GM21529 (cell line): Measurements from ENCODE around the gene LAMA2.

ENCODE experiments used
- ATAC-seq: cut with Tn5 transposase; IDR thresholded peaks from one replicate; pipeline ENCODE4 v1.9.1; 2021; ENCODE audit not compliant: unreplicated experiment

The LAMA2 gene

DNA sequence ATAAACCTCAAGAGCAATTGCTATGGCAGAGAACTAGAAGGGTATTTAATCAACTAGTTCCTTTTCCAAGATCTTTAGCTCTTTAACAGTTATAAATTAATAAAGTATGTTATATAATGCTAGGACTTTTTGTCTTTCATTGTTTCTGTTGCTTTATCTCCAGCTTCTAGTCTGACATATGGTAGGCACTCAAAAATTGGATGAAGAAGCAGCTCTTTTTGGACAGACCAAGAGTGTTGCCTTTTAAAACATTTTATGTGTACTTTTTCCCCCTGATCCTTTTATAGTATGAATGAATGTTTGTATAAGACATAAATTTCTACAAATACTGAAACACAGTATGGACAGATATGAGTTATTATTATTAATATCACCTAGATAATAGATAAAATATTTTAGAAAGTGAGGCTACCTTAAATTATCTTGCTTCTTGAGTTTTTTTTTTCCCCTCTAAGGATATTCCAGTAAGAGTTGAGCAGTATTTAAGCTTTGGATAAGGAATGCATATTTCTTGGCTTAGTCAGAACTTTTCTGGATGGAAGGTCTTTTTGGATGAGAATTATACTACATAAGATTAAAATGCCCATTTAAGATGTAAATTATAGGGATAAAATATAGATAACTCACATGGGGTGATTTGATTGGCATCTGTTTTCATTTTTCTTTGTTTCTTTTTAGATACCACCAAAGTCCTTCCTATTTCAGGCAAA, 16.6 kb downstream of the LAMA2 start:
- ATAC-seq: no peak

DNA sequence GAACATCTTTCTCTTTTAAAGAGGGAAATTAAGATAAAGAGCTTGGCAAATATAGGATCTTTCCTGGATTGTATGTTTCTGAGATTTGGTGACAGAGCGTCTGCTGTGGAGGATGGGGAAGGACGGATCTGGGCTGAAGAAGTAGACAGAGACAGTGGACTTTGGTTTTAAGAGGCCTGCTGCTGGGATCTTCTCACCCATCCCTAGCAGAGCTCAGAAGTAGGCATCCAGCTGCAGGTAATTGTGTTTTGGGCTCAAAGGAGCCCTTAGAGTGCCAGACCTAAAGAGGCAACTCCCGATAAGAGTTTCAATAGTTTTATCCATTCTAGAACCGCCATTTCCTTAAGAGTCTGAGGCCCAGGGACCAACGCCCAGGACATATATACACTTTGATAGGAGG, 20.8 kb downstream of the LAMA2 start:
- no peak for ATAC-seq

DNA sequence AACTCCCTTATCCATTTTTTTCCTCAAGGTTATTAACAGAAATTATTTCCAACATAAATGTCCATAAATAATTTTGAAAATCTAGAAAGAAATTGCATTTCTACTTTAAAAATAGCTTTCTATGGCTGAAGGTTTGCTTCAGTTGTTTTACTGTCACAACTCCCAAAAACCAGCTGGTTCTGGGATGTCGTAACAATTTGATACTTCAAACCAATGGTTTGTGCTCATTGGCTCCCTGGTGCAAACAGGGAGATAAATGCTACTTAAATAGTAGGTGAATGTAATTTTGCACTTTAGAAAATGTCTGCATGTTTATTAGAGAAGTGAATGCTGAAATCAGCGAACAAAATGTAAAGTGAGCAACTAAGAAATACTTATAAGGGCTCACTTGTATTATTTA, 31.1 kb downstream of the LAMA2 start:
- ATAC-seq: no peak

DNA sequence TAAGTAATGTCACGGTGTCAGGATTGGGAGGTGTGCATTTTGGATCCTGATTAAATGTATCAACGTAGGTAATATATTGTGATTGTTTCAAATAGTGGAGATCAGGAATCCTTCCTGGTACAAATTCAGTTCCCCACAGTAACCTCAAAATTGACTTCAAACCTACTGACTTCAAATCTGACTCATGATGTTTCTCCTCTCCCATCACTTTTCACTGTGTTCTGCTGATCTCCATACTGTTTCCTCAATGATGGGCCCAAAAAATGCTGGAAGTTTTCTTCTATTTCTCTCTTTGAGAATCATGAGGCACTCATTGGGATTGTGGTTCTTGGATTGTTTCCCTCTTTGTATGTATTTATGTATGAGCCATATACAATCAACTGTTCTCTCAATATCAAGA, 35.9 kb downstream of the LAMA2 start:
- ATAC-seq: no peak

DNA sequence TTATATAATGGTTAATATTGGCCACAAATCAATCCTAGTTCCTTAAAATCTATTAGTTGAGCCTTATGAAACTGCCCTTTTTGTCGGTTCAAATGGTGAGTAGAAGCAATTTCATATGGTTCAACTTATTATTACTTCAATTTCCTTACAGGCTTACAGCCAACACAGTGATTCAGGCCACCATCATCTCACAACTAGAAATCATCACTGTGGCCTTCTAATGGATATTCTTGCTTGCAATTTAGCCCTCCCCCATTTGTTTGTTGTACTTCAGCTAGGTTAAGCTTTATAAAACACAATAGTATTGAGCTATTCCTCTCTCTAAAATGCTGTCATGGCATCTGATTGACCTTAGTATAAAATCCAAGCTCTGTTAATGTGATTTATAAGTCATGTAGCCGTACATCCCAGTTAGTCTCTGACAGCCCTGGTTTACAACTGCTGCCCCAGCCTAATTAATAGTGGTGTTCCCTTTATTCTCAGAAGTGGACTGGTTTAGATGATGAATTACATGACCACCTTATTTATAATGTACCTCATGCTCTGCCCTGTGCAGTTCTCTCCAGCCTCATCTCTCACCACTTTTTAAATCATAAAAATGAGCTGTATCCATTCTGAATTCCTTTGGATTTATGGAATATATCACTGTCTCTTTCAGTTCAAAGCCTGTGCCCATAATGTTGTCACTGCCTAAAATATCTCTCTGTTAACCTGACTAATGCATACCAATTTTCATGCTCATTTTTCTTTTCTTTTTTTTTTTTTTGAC, 36.7 kb downstream of the LAMA2 start:
- ATAC-seq: no peak

DNA sequence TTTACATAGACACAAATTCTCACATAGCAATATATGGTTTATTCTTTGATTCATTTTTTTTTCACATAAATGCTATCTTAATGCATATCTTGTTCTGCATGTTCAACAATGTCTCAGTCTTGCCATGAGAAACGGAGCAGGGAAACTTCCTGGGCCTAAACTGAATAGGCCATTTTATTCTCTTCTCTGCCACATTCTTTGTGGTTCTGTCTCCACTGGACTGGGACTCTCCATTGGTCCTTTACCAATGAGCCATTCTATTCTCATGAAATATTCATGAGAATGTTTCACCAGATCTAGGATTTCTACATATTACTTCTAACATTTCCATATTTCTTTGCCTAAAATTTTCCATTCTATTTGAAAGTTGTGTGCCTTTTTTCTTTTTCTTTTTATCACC, 42.8 kb downstream of the LAMA2 start:
- no peak for ATAC-seq

DNA sequence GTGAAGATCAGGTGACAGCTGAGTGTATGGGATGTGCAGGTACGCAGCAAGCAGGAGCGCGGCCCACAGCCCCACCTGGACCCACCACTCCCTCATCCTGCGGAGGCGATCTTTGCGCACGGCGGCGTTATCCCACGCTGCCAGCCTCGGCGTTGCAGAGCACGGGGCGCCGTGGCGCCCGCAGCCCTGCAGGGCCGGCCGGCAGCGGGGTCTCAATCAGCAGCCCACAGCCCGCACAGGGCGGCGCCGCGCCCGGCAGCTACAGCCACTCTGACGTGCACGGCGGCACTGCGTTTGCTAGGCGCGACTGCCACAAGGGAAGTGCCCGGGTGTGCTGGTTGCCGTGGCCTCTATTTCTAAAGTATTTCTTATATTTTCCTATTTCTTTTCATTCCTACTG, 46.9 kb downstream of the LAMA2 start:
- no peak for ATAC-seq

DNA sequence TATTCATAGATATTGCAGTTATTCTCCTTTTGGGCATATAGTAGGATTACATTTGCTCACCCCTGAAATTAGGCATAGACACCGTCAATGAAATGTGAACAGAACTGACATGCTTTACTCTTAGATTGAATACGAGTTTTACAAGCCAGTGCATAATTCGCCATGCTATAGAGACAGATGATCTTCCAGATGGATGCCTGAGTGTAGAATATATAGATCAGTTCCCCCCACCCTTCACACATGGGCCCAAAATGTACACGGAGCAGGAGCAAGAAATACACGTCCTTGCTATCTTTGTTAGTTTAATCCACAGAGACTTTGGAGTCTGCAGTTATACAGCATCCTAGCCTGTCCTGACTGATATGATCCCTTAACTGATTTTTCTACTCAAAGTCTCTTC, 47.4 kb downstream of the LAMA2 start:
- no peak for ATAC-seq

DNA sequence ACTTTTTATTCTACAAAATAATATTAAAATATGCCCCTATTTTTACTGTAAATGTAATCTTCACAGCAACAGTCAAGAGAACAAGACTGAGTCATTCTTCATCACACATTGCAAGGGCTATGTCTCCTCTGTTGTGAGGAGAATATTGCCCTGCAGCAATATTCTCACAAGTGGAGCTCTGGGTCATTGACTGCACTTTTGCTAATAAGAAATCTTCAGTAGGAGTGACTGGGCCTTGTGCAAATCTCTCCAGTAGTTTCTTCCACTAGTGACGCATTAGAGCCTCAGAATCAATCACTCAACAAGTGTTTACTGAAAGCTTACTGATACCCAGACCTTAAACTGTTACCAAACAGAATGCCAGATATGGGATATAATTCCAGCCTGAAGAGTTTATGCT, 49.1 kb downstream of the LAMA2 start:
- no peak for ATAC-seq

DNA sequence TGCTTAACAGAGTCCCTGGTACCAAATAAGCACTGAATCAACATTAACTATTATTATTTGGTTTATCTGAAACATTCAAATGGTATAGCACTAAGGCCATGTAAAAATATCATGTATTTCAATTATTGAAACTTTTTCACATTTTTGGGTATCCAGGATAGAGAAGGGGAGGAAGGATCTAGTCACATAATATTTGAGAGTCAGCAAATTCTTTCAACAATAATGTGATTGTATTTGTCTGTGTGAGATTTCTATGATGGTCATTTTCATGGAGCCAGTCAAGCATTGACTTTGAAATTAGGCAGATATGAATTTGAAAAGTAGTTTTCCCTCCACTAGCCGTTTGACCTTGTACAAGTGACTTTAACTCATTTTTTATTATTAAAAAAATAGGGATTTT, 67.9 kb downstream of the LAMA2 start:
- no peak for ATAC-seq

DNA sequence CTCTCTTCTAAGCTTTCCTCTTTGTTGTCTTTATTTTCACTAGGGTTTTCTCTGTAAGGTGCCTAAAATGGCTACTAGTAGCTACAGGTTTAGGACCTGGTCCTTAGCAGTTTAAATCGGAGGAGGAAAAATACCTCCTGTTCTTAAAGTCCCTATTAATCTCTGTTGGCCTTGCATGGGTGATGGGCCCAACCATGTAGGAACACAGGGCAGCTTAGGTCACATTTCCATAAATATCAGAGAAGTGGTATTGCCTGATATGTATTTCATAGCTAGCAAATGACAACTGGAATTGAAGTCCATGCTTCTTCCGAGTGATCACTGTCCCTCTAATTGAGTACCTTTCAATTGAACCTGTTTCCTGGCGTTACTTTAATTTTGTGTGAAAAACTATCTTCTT, 70.0 kb downstream of the LAMA2 start:
- ATAC-seq: no peak

DNA sequence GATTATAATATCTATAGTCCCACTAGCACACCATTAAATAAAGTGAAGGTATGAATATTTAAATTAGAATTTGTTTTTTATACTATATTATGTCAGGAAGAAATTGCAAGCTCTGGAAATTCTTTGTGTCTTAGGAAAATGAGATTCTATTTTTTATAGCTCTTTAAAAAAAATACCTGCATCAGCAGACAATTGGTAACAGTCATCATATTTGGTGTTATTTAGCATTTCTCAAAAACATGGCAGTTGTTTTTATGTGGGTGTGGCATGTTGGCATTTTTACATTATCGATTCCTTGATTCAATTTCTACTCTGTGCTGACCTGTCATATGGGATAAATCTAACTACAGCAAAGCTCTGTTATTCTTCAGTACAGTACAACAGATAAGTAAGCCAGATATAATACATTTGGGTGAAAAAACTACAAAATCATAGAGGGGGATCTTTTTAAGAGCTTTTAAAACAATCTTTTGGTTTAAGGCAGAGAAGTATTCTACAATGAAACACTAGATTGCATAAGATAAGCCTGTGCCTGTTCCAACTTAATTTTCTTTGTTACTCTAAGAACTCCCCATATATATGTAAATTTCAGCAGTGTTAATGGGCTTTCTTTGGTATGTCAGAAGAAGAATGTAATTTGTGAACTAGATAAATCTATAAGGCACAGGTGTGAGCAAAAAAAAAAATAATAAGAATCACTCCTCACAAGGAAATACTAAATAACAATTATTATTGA, 71.5 kb downstream of the LAMA2 start:
- no peak for ATAC-seq

DNA sequence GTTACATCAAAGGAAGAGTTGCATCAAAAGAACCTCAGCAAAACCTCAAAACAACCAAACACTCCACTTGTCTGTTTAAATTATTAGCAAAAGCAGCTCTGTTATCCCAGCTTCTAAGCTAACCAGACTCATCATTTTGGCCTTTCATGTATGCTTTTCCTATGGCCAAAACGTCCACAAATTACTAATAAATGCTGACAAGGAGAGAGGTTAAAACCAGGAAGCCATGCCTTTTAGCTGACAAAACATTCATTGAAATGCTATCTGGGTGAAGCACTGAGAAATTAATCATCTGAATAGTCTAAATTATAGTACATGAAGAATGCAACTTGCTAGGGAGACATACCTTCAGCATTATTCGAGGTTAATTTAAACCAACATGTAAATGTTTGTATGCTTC, 80.6 kb downstream of the LAMA2 start:
- ATAC-seq: no peak

DNA sequence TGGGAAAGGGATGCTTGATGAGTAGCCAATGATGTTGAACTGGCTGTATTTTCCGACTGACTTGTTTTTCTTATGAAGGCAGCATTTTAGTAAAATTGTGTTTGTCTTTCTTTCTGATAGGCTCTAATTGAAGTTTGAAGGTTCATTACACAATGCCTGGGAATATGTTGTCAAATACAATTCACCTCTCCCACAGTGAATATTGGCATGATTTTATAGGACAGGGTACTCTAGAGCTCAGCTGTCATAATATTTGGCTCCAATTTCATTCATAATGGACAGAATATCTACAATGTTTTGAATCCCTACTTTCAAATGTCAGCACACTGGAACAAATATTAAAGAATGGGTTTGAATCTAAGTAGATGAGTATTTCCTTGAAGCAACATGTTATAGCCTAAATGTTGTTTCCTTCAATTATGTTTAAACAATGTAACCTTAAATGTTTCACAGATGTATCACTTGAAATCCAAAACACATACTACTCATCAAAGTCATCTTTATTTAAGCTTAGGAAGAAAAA, 81.4 kb downstream of the LAMA2 start:
- no peak for ATAC-seq

DNA sequence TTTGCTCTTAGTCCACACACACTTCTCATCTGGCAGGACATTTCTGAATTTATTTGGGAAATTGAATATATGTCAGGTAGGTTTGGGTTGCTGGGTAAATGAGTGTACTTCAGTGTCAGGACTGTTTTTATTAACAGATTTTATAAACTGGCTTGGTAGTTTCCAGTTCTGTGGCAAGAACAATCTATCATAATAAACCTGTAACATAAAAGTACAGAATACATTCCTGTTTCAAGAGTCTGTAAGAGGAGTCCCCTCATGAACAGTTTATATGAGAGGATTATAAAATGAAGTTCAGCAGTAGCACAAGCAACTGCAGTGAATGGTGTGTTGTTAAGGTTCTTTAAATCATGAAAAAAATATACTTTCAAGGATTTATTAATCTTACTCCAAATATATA, 81.8 kb downstream of the LAMA2 start:
- ATAC-seq: no peak

DNA sequence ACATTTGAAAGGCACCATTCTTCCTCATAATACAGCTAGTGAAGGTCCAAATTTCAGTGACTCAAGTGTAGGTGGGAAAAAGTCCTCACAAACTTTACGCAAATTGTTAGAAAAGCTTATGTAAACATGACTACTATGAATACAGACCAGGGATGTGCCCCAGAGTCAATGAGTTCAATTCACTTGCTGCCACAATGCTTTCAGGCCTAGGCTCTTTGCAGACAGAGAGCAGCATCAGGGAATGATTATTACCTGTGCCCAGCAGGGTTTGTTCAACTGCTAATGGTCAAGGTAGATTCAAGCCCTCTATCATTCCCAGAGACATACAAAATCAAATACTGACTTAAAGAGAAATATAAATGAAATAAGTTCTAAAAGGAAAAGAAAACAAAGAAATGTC, 84.0 kb downstream of the LAMA2 start:
- no peak for ATAC-seq

DNA sequence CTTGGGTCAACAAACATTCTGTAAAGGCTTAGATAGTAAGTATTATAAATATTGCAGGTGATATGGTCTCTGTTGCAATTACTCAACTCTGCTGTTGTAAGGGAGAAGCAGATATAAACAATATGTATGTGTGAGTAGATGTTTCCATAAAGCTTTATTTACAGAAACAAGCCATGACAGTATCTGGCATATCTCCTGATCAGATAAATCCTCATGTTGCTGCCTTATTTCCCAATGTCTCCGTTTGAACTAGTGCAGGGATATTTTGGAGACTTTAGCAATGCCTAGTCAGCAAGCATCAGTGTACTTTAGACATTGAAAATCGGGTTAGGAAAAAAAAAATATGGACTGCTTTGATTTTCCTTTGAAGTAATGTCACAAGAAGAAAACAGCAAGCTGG, 96.1 kb downstream of the LAMA2 start:
- ATAC-seq: no peak

DNA sequence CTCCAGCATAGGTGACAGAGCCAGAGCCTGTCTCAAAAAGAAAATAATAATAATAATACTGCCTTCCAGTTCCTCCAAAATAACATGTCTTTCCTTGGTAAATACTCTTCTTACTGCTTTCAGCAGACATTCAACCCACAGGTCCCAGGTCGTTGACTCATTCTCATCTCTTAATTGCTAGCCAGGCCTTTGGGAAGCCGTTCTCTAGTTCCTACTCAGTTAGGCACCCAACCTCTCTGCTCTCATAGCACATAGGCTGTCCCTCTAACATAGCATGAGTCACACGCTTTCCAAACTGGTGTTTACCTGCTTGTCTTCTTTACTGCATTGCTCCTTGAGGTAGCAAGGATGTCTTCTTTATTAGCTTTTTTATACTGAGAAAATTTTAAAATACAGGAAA, 98.8 kb downstream of the LAMA2 start:
- no peak for ATAC-seq

DNA sequence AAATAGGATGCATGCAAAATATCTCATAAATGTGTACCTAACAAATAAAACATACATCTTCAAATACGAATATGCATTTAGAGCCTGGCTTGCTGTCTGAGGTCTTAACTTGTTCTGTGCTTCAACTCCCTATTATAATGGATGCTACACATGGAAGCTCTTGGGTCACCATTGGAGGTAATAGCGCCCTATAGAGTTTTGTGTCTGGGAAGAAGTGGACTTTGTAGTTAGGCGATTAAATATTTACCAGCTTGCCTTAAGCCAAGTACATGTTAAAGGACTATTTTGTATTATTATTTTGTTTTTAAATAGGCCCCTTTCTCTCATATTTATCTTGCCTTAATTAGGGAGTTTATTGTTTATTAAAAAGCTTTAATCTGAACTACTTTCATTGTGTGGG, 107.4 kb downstream of the LAMA2 start:
- no peak for ATAC-seq

DNA sequence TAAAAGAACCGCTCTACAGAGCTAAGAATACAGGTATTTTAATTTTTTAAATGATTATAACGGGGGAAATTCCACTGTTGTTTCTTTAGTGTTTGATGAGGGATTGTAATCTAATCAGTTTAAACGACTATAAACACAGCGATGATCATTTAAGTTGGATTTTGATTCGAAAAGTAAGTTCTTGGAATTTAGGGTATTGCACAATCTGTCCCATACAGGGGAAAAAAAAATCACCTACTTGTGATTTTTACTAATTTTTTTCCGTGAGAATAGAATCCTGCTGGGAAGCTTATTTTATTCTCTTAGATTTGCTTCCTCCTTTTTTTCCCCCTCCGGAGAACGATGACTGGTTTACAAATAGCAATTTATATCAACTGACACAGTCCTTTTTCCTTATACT, 108.0 kb downstream of the LAMA2 start:
- no peak for ATAC-seq

DNA sequence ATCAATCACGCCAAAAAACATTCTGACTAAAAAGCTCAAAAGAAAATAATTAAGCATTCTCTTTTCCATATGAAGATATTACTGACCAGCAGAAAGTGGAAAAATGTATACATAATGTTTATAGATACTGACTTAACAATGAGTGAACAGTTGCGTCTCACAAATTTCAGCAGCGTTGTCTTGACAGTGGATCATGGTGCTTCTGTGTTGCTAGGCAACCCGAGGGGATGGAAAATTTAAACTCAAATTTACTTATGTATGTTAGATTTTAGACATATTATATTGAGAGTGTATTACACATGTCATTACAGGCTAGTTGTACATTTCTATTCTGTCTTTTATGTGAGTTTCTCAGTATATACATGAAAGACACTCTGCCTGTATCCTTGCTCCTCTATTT, 110.2 kb downstream of the LAMA2 start:
- no peak for ATAC-seq

DNA sequence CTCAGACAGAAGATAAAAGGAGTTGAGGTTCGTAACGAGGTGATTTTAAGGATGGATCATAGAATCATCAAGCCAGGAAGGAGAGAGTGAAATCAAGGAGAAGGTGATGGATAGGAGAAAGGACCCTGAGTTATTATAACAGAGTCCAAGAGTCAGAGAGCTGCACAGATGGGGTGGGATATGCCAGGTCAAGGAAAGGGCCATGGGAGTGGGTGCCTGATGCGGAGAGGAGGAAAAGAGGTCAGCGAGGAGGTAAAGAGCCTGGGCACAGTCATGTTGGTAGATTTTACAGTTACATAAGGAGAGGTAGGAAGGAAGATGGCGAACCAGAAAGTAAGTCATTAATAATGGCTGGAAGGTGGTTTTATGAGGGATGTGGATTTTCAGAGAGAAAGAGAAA, 114.9 kb downstream of the LAMA2 start:
- ATAC-seq: no peak
